ENCODE results near the gene FBXO21. TPM values are rescaled to one million over a fixed set of nuclear protein-coding genes. Genes with fewer than 3 reads are reported as not detected.

The FBXO21 gene
- total RNA-seq, 2 experiments from 2014 or later: 21.7 to 26.1 TPM

- H3K27ac Mint-ChIP-seq: no peak overlapping the region
- CTCF ChIA-PET: interaction anchor here (1.2 kb wide), 1 partner anchor 12 kb away, joined by 3 read pairs; no protein-coding TSS in a partner anchor
- POLR2A ChIA-PET: no interaction called here
- H3K4me1 Mint-ChIP-seq: peaks cover 1% of the 10 kb centered on the region
- no peaks in the 10 kb centered on the region for H3K9me3 Mint-ChIP-seq
- no peak for DNase-seq
- H3K36me3 Mint-ChIP-seq (ENCODE audit: low read depth): peaks cover 61% of the 10 kb centered on the region
- no peak overlapping the region for H3K4me3 Mint-ChIP-seq
- no peaks in the 10 kb centered on the region for H3K27me3 Mint-ChIP-seq
Observed at GRCh38 chr12:117169548-117169947, 20.7 kb downstream of the FBXO21 start.

- ChIA-PET CTCF (interaction anchor here (1.2 kb wide), 1 partner anchor 11 kb away, joined by 3 read pairs; no protein-coding TSS in a partner anchor), POLR2A (no interaction called here)
- Mint-ChIP-seq H3K4me3 (no peak overlapping the region), H3K9me3 (no peaks in the 10 kb centered on the region), H3K4me1 (peaks cover 1% of the 10 kb centered on the region), H3K36me3 (ENCODE audit: low read depth) (peaks cover 59% of the 10 kb centered on the region), H3K27me3 (no peaks in the 10 kb centered on the region), H3K27ac (no peak overlapping the region)
- no peak for DNase-seq
Observed at GRCh38 chr12:117168976-117169375, 21.3 kb downstream of the FBXO21 start.

DNA sequence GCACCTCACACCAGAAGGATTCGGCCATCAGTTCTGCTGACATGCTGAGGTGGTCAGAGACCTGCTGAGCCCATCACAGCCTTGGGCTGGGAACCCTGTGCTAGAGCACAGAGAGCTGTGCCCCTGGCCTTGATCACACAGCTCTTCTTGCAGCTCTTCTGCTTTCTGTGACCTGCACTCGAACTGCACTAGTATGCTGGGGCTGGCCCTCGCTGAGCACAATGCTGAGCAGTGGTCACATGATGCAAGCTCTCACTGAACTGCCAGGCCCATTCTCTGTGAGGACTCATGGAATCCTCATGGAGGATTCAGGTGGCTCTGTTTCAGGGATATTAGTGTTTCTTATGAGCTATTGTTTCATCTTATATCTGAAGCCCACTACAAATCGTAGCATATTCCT, 22.5 kb downstream of the FBXO21 start:
- peaks cover 1% of the 10 kb centered on the region for H3K4me1 Mint-ChIP-seq
- no peak for DNase-seq
- no peak overlapping the region for H3K27ac Mint-ChIP-seq
- no peak overlapping the region for H3K4me3 Mint-ChIP-seq
- CTCF ChIA-PET: interaction anchor here (0.5 kb wide), 1 partner anchor 15 kb away, joined by 4 read pairs; no protein-coding TSS in a partner anchor
- POLR2A ChIA-PET: no interaction called here
- H3K27me3 Mint-ChIP-seq: no peaks in the 10 kb centered on the region
- peaks cover 57% of the 10 kb centered on the region for H3K36me3 Mint-ChIP-seq (ENCODE audit: low read depth)
- H3K9me3 Mint-ChIP-seq: no peaks in the 10 kb centered on the region

- H3K27ac Mint-ChIP-seq: no peak overlapping the region
- no peaks in the 10 kb centered on the region for H3K27me3 Mint-ChIP-seq
- no peak overlapping the region for H3K4me3 Mint-ChIP-seq
- no peak for DNase-seq
- CTCF ChIA-PET: interaction anchor here (0.7 kb wide), 1 partner anchor 100 kb away, joined by 4 read pairs; no protein-coding TSS in a partner anchor
- no peaks in the 10 kb centered on the region for H3K4me1 Mint-ChIP-seq
- POLR2A ChIA-PET: interaction anchor here (1.2 kb wide), 1 partner anchor 11 kb away, joined by 3 read pairs; no protein-coding TSS in a partner anchor
- peaks cover 64% of the 10 kb centered on the region for H3K36me3 Mint-ChIP-seq (ENCODE audit: low read depth)
- no peaks in the 10 kb centered on the region for H3K9me3 Mint-ChIP-seq
Observed at GRCh38 chr12:117166107-117166506, 24.2 kb downstream of the FBXO21 start.

- ChIA-PET POLR2A (interaction anchor here (1.2 kb wide), 1 partner anchor 10 kb away, joined by 3 read pairs; no protein-coding TSS in a partner anchor), CTCF (interaction anchor here (0.7 kb wide), 1 partner anchor 99 kb away, joined by 4 read pairs; no protein-coding TSS in a partner anchor)
- no peak for DNase-seq
- H3K27ac Mint-ChIP-seq: no peak overlapping the region
- no peak overlapping the region for H3K4me3 Mint-ChIP-seq
- no peaks in the 10 kb centered on the region for H3K9me3 Mint-ChIP-seq
- no peaks in the 10 kb centered on the region for H3K27me3 Mint-ChIP-seq
- no peaks in the 10 kb centered on the region for H3K4me1 Mint-ChIP-seq
- H3K36me3 Mint-ChIP-seq (ENCODE audit: low read depth): peaks cover 66% of the 10 kb centered on the region
Observed at GRCh38 chr12:117165342-117165741, 24.9 kb downstream of the FBXO21 start.

- no peak overlapping the region for H3K27ac Mint-ChIP-seq
- peaks cover 69% of the 10 kb centered on the region for H3K36me3 Mint-ChIP-seq (ENCODE audit: low read depth)
- H3K9me3 Mint-ChIP-seq: no peaks in the 10 kb centered on the region
- ChIA-PET POLR2A (no interaction called here), CTCF (no interaction called here)
- no peaks in the 10 kb centered on the region for H3K4me1 Mint-ChIP-seq
- H3K27me3 Mint-ChIP-seq: no peaks in the 10 kb centered on the region
- no peak for DNase-seq
- H3K4me3 Mint-ChIP-seq: no peak overlapping the region
Observed at GRCh38 chr12:117162633-117163032, 27.6 kb downstream of the FBXO21 start.

DNA sequence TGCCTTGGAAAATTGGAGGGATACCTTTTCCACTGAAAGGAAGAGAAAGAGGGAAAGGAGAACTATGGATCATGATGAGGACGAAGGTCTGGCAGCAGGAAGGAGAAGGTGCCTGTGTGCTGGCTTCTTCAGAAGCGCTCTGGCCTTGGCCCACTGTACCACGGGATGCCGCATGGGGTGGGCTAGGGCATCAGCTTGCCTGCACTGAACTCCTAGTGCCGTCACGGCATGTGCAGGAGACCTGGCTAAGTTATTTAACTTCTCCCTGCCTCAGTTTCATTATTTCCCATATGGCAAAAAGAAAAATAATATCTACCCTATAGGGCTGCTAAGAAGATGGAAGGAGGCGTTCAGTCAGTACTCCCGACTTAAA, 28.1 kb downstream of the FBXO21 start:
- H3K36me3 Mint-ChIP-seq (ENCODE audit: low read depth): peaks cover 71% of the 10 kb centered on the region
- POLR2A ChIA-PET: no interaction called here
- DNase-seq: no peak
- no peak overlapping the region for H3K27ac Mint-ChIP-seq
- H3K9me3 Mint-ChIP-seq: no peaks in the 10 kb centered on the region
- CTCF ChIA-PET: no interaction called here
- H3K4me3 Mint-ChIP-seq: no peak overlapping the region
- no peaks in the 10 kb centered on the region for H3K27me3 Mint-ChIP-seq
- H3K4me1 Mint-ChIP-seq: no peaks in the 10 kb centered on the region

DNA sequence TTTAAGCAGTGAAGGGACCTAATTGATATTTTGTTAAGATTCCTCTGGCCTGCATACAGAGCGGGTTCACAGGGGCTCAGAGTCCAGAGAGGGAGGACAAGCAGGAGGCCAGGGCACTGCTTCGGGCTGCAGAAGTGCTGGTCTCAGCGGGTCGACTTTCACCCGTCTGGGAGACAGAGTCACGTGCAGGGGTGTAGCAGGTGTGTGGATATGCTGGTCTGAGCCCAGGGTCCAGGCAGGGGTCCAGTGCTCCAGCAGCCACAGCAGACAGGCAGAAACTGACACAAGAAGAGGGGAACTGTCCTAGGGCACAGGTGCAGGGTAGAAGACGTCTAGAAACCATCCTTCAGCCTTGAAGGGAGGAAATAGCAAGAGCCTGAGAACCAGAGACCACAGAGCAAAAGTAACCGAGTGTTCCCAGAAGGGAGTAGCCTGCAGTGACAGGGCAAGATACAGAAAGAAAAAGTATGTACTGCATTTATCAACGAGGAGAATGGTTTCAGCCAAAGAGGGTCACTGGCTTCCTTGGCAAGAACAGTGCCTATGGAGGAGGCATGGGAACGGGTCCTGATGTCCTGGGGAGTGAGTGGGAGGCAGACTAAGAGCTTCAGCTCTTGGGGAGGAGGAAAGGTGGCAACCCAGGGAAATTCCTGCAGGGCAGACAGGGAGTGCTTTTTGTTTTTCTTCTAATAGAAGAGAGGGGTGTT, 28.7 kb downstream of the FBXO21 start:
- Mint-ChIP-seq H3K27ac (no peak overlapping the region), H3K9me3 (no peaks in the 10 kb centered on the region), H3K36me3 (ENCODE audit: low read depth) (peaks cover 70% of the 10 kb centered on the region), H3K27me3 (no peaks in the 10 kb centered on the region), H3K4me3 (no peak overlapping the region), H3K4me1 (no peaks in the 10 kb centered on the region)
- no peak for DNase-seq
- POLR2A ChIA-PET: no interaction called here
- CTCF ChIA-PET: no interaction called here

- no peaks in the 10 kb centered on the region for H3K9me3 Mint-ChIP-seq
- ChIA-PET POLR2A (no interaction called here), CTCF (interaction anchor here (0.7 kb wide), 1 partner anchor 293 kb away, joined by 3 read pairs; no protein-coding TSS in a partner anchor)
- no peaks in the 10 kb centered on the region for H3K27me3 Mint-ChIP-seq
- H3K27ac Mint-ChIP-seq: no peak overlapping the region
- no peaks in the 10 kb centered on the region for H3K4me1 Mint-ChIP-seq
- H3K36me3 Mint-ChIP-seq (ENCODE audit: low read depth): peaks cover 71% of the 10 kb centered on the region
- no peak for DNase-seq
- H3K4me3 Mint-ChIP-seq: no peak overlapping the region
Observed at GRCh38 chr12:117159674-117160073, 30.6 kb downstream of the FBXO21 start.

DNA sequence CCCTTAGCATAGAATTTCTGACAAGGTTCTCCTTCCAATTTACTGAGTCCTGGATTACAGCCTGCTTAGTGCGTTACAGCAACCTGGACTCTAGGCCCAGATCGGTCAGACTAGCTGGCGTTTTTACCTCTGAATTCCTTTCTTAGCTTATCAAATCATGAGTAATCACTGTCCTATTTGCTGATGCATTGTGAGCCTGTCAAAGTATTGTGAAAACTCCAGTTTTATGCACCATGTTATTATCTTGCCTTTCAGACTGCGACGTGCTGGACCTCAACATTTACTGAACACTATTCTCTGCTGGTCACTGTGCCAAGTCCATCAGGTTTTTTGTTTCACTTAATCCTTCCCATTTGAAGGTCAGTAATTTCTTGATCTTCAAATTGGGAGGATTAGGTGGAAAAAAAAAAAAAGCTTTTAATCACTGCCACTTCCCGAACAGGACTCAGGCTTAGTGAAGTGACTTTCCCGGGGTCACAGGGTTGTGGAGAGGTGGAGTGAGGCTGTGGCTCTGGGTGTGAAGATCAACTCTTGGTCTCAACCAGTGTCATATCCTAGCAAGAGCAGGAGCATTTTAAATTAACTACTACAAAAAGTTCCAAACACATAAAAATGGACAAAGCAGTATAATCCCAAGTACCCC, 31.2 kb downstream of the FBXO21 start:
- ChIA-PET CTCF (interaction anchor here (0.8 kb wide), 1 partner anchor 328 kb away, joined by 3 read pairs; no protein-coding TSS in a partner anchor), POLR2A (no interaction called here)
- no peak overlapping the region for H3K4me3 Mint-ChIP-seq
- H3K36me3 Mint-ChIP-seq (ENCODE audit: low read depth): peaks cover 73% of the 10 kb centered on the region
- H3K27me3 Mint-ChIP-seq: no peaks in the 10 kb centered on the region
- no peak overlapping the region for H3K27ac Mint-ChIP-seq
- H3K9me3 Mint-ChIP-seq: no peaks in the 10 kb centered on the region
- DNase-seq: no peak
- no peaks in the 10 kb centered on the region for H3K4me1 Mint-ChIP-seq

DNA sequence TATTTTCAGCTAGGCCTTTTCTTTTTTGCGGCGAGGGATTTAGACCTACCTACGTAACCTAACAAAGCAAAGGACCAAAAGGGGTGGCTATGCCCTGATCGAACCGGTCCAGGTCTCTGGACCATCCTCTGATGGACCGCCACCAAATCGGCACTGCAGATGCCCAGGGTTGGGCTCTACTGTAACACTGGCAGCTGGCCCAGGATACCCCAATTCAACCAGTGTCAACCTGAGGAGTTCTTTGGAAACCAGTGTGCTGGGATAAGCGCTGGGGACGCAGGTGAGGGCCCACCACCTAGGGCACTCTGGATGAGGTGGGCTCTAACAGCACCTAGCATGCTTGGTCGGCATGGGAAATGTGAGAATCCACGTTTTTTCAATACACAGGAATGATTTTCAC, 32.2 kb downstream of the FBXO21 start:
- POLR2A ChIA-PET: no interaction called here
- no peak for DNase-seq
- H3K27me3 Mint-ChIP-seq: no peaks in the 10 kb centered on the region
- H3K4me3 Mint-ChIP-seq: no peak overlapping the region
- peaks cover 1% of the 10 kb centered on the region for H3K4me1 Mint-ChIP-seq
- no peak overlapping the region for H3K27ac Mint-ChIP-seq
- H3K36me3 Mint-ChIP-seq (ENCODE audit: low read depth): peaks cover 76% of the 10 kb centered on the region
- no peaks in the 10 kb centered on the region for H3K9me3 Mint-ChIP-seq
- CTCF ChIA-PET: interaction anchor here (1.2 kb wide), 1 partner anchor 11 kb away, joined by 3 read pairs; no protein-coding TSS in a partner anchor

DNA sequence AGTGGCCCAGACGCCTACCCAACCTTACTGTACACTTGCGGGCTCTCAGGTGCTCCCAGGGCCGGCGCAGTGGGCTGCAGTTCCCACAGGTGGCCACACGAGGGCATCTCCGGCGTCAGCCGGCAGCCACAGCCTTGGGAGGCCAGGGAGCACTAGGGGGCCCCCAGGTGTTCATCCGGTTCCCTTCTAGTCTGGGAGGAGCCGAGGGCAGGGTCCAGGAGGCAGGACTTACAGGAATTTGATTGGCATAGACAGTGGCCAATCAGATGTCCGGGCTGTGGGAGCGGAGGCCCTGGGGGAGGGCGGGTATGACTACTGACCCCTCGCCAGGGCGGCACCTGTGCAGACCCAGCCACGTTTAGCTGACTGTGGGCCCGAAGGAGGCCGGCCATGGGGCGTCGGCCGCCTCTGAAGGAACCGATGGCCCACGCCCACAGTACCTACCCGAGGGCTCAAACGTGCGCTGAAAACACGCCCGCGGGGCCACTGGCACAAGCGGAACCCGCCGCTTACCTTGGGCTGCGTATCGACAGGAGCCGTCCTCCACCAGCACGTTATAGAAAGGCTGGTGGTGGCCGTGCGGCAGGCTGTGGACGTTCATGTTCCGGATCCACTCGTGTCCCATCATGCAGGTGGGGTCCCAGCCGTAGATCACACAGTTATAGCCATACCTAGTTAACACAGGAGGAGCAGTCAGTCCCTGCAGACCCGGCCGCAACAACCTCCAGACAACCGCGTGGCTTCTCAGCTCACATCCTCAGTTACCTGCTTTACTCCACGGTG, 34.8 kb downstream of the FBXO21 start:
- peaks cover 24% of the 10 kb centered on the region for H3K4me1 Mint-ChIP-seq
- ChIA-PET CTCF (interaction anchor here (1.2 kb wide), 1 partner anchor 12 kb away, joined by 4 read pairs; no protein-coding TSS in a partner anchor), POLR2A (interaction anchor here (1.1 kb wide), 1 partner anchor 10 kb away, joined by 3 read pairs; no protein-coding TSS in a partner anchor)
- H3K27me3 Mint-ChIP-seq: no peaks in the 10 kb centered on the region
- peak; percentile 77 for DNase-seq
- H3K4me3 Mint-ChIP-seq: no peak overlapping the region
- peaks cover 73% of the 10 kb centered on the region for H3K36me3 Mint-ChIP-seq (ENCODE audit: low read depth)
- H3K27ac Mint-ChIP-seq: no peak overlapping the region
- no peaks in the 10 kb centered on the region for H3K9me3 Mint-ChIP-seq

All from activated CD4-positive, alpha-beta memory T cell treated with anti-CD3 and anti-CD28 coated beads, Interleukin-2, amount 10 ng/mL, durations not matched to agents 7 days and 5 days (primary cell).